NB4 (cell line): ENCODE results near the gene OIT3.

Source experiments
- CTCF ChIP-seq: IDR thresholded peaks from one replicate; pipeline ENCODE4 v1.5.1; 2012; ENCODE audit warnings: low read depth, low read length
- MAX ChIP-seq: IDR thresholded peaks from 2 replicates; pipeline ENCODE4 v1.6.1; 2011; ENCODE audit warnings: low read depth, low read length
- MYC ChIP-seq: IDR thresholded peaks from 2 replicates; pipeline ENCODE4 v1.6.1; 2011; ENCODE audit warnings: low read depth, low read length
- POLR2A ChIP-seq: IDR thresholded peaks from 2 replicates; pipeline ENCODE4 v1.6.1; 2011; ENCODE audit warnings: mild to moderate bottlenecking; ENCODE audit not compliant: insufficient read length; ENCODE audit errors: extremely low read depth

GRCh38 chr10:72851509-72851908, 42.0 kb upstream of the OIT3 start:
- no peak for TF ChIP-seq CTCF
- no peak for TF ChIP-seq POLR2A
- TF ChIP-seq MAX = no peak
- no peak for TF ChIP-seq MYC
